Loucy (cell line): ENCODE results near the gene ADAMTS15.

Experiments used
- H2AFZ ChIP-seq: fragments of 200-600 bp; sonication (generic); 2 replicates; pipeline ENCODE4 v1.6.0; 2016; ENCODE audit warnings: antibody characterized with exemption, mild to moderate bottlenecking, low read length, moderate library complexity
- H3F3A ChIP-seq: fragments of 200-600 bp; 2 replicates; pipeline ENCODE4 v1.6.0; 2016; ENCODE audit warnings: antibody characterized with exemption, low read depth, mild to moderate bottlenecking
- H3K27me3 ChIP-seq: fragments of 200-600 bp; sonication (generic); 2 replicates; pipeline ENCODE4 v1.6.1; 2014; ENCODE audit warnings: low read length, mild to moderate bottlenecking; ENCODE audit not compliant: insufficient read depth, poor library complexity, severe bottlenecking
- H3K36me3 ChIP-seq: fragments of 200-600 bp; sonication (generic); 2 replicates; pipeline ENCODE4 v1.6.1; 2016; ENCODE audit warnings: low read length; ENCODE audit not compliant: insufficient read depth
- H3K4me1 ChIP-seq: fragments of 200-600 bp; sonication (generic); 2 replicates; pipeline ENCODE4 v1.5.1; 2014; ENCODE audit warnings: low read length, mild to moderate bottlenecking; ENCODE audit not compliant: insufficient read depth, poor library complexity, severe bottlenecking
- H3K4me2 ChIP-seq: fragments of 200-600 bp; sonication (generic); 2 replicates; pipeline ENCODE4 v1.6.0; 2014; ENCODE audit warnings: antibody characterized with exemption, low read length, low read depth, mild to moderate bottlenecking; ENCODE audit not compliant: poor library complexity, severe bottlenecking
- H3K4me3 ChIP-seq: fragments of 200-600 bp; sonication (generic); 2 replicates; pipeline ENCODE4 v1.5.1; 2014; ENCODE audit warnings: low read length, mild to moderate bottlenecking, mixed read lengths; ENCODE audit not compliant: poor library complexity, severe bottlenecking
- H3K79me2 ChIP-seq: fragments of 200-600 bp; sonication (generic); 2 replicates; pipeline ENCODE4 v1.6.1; 2014; ENCODE audit warnings: low read length; ENCODE audit not compliant: insufficient read depth
- H3K9ac ChIP-seq: fragments of 200-600 bp; sonication (generic); 2 replicates; pipeline ENCODE4 v1.6.0; 2014; ENCODE audit warnings: mild to moderate bottlenecking, low read depth, low read length, moderate library complexity; ENCODE audit not compliant: poor library complexity, severe bottlenecking
- H3K9me2 ChIP-seq: fragments of 200-600 bp; sonication (generic); replicated peaks from 2 replicates; pipeline ENCODE4 v1.6.1; 2016; ENCODE audit warnings: low read depth, low read length, mixed read lengths
- H3K9me3 ChIP-seq: fragments of 200-600 bp; sonication (generic); 2 replicates; pipeline ENCODE4 v1.6.1; 2014; ENCODE audit warnings: mild to moderate bottlenecking, antibody characterized with exemption, low read length, low read depth; ENCODE audit not compliant: insufficient read depth
- H4K20me1 ChIP-seq: fragments of 200-600 bp; sonication (generic); 2 replicates; pipeline ENCODE4 v1.6.0; 2014; ENCODE audit warnings: antibody characterized with exemption, low read length, mild to moderate bottlenecking; ENCODE audit not compliant: insufficient read depth, poor library complexity, severe bottlenecking
- EZH2phosphoT487 ChIP-seq: fragments of 200-600 bp; IDR thresholded peaks from 2 replicates; pipeline ENCODE4 v1.6.1; 2018; ENCODE audit warnings: antibody characterized with exemption, mild to moderate bottlenecking, moderate library complexity, borderline replicate concordance
- TF ChIP-seq, protein P1 (sequence below): fragments of 200-600 bp; sonication (generic); conservative IDR thresholded peaks from 2 replicates; pipeline ENCODE4 v1.5.1; 2014; ENCODE audit warnings: mild to moderate bottlenecking, antibody characterized with exemption, low read length

The ADAMTS15 gene

DNA sequence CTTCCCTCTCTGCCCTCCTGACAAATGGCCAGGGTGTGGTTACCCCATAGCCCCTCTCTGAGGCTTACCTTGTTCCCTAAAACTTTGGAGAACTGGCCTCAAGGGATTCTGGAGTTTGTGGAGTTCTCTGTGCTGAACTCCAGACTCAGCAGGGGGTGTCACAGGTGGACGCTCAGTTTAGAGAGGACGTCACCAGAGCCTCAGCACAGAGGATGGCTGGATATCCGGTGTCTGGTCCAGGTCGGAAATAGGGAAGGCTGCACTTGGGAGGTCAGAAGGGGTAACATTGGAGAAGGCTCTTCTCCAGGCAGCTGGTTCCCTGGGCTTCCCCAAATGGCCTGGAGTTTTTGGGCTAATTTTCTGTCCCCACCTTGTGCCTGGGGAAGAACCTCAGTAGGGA, 64.2 kb downstream of the ADAMTS15 start:
- Histone ChIP-seq H3F3A (no peaks in the 10 kb centered on the region), H3K9ac (no peak overlapping the region), H3K79me2 (no peaks in the 10 kb centered on the region), H3K4me3 (no peak overlapping the region), H4K20me1 (no peaks in the 10 kb centered on the region), H2AFZ (no peak overlapping the region), H3K36me3 (no peaks in the 10 kb centered on the region), H3K4me1 (no peaks in the 10 kb centered on the region), H3K9me2 (no peaks in the 10 kb centered on the region), H3K27me3 (no peaks in the 10 kb centered on the region), H3K9me3 (no peaks in the 10 kb centered on the region), H3K4me2 (no peak overlapping the region)
- TF ChIP-seq EZH2phosphoT487 = no peak
- TF ChIP-seq, protein P1, sequence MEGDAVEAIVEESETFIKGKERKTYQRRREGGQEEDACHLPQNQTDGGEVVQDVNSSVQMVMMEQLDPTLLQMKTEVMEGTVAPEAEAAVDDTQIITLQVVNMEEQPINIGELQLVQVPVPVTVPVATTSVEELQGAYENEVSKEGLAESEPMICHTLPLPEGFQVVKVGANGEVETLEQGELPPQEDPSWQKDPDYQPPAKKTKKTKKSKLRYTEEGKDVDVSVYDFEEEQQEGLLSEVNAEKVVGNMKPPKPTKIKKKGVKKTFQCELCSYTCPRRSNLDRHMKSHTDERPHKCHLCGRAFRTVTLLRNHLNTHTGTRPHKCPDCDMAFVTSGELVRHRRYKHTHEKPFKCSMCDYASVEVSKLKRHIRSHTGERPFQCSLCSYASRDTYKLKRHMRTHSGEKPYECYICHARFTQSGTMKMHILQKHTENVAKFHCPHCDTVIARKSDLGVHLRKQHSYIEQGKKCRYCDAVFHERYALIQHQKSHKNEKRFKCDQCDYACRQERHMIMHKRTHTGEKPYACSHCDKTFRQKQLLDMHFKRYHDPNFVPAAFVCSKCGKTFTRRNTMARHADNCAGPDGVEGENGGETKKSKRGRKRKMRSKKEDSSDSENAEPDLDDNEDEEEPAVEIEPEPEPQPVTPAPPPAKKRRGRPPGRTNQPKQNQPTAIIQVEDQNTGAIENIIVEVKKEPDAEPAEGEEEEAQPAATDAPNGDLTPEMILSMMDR = no peak

DNA sequence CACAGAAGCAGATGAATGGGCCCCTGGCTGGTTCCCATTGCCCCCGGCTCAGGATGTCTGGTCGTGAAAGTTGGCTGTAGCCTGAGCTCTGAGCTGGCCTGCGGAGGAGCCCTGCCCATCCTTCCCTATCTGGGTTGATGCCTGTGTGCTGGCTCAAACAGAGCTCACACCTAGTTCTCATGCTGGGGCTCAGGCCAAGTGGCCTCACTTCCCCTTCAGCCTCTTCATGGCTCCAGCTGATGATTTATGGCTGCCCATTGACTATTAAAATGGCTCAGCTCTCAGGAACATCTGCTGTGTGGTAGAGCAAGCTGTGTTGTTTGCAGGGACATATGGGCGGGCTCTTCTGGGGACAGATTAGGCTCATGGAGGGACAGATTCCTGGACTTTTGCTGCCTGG, 64.7 kb downstream of the ADAMTS15 start:
- H3K27me3 ChIP-seq = no peaks in the 10 kb centered on the region
- no peak overlapping the region for H3K4me2 ChIP-seq
- no peaks in the 10 kb centered on the region for H3K9me2 ChIP-seq
- H3K36me3 ChIP-seq = no peaks in the 10 kb centered on the region
- H3K9ac ChIP-seq = no peak overlapping the region
- no peaks in the 10 kb centered on the region for H3K4me1 ChIP-seq
- no peaks in the 10 kb centered on the region for H3K9me3 ChIP-seq
- H3K79me2 ChIP-seq = no peaks in the 10 kb centered on the region
- TF ChIP-seq, protein P1 = no peak
- TF ChIP-seq EZH2phosphoT487 = no peak
- no peaks in the 10 kb centered on the region for H4K20me1 ChIP-seq
- no peaks in the 10 kb centered on the region for H3F3A ChIP-seq
- H2AFZ ChIP-seq = no peak overlapping the region
- no peak overlapping the region for H3K4me3 ChIP-seq

DNA sequence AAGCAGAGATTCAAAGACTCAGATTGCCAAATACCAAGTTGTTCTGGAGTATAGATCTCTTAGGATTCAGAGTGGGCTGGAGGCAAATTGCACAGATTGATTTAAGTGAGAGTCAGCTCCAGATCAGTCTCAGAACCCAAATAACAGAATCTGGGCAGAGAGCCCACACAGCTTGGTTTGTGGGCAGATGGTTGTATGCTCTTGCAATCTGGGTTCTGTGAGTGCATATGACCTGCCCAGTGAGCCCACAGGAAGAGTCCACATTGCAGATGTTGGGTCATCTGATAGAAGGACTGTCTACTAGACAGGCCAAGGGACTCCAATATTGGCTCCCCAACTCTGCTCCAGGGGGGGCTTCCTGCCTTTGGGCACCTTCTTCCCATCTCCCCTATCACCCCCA, 65.9 kb downstream of the ADAMTS15 start:
- H3F3A ChIP-seq = no peaks in the 10 kb centered on the region
- no peaks in the 10 kb centered on the region for H3K79me2 ChIP-seq
- H2AFZ ChIP-seq = no peak overlapping the region
- no peaks in the 10 kb centered on the region for H3K9me2 ChIP-seq
- H3K9me3 ChIP-seq = no peaks in the 10 kb centered on the region
- H3K4me3 ChIP-seq = no peak overlapping the region
- TF ChIP-seq EZH2phosphoT487 = no peak
- TF ChIP-seq, protein P1 = no peak
- no peaks in the 10 kb centered on the region for H3K36me3 ChIP-seq
- H3K27me3 ChIP-seq = no peaks in the 10 kb centered on the region
- H4K20me1 ChIP-seq = no peaks in the 10 kb centered on the region
- H3K4me2 ChIP-seq = no peak overlapping the region
- H3K4me1 ChIP-seq = no peaks in the 10 kb centered on the region
- H3K9ac ChIP-seq = no peak overlapping the region
